HG03139 (cell line): Measurements from ENCODE around the gene APEH.
A peak's percentile ranks its signal among the peaks of the same experiment; 100 is the strongest.

Experiments
- ATAC-seq: cut with Tn5 transposase; IDR thresholded peaks from one replicate; pipeline ENCODE4 v1.9.1; 2021; ENCODE audit not compliant: unreplicated experiment

Gene APEH

DNA sequence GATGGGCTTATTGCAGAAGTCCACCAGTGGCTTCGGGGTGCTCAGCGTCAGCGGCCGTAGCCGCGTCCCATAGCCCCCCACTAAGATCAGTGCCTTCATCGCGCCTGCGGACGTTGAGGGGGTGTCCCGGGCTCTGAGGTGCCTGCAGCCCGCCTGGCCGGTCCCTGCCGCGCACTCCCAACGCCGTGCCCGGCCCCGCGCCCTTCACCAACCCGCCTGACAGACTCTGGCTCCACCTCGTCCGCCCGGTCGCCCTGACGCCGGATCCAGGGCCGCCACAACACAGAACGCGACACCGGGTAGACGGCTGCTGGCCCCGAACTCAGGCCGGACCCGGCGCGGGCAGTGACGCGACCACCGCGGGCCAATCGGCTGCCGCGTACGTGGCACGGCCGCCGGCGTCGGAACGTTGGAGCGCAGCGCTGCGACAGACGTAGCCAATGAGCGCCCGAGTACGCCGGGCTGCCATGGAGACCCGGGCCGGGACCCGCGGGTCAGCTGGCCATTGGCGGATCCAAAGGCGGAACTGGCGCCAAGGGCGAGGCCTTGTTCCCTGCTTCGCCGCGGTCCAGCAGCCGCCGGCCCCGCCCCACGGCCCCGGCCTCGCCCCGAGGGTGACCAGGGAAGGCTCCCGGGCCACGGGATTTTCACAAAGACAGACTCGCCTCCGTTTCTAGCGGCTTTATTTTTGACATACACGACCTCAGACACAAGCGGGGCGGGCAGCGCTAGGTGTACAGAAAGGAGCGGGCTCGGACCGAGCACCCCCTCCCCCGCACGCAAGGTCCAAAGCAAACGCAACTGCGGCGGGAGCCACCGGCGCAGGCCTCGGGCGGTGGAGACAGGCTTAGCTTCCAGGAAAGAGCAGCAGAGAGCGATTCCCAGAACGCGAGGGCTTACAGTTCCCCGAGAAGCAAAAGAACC is 49.7 kb downstream of the APEH start, which contains the start of gene GMPPB:
TSS of gene GMPPB (minus strand) at position 324 of the 924 bp plus-strand sequence. CDS start at position 99, 225 bp downstream.
- ATAC-seq = peak; percentile 75

DNA sequence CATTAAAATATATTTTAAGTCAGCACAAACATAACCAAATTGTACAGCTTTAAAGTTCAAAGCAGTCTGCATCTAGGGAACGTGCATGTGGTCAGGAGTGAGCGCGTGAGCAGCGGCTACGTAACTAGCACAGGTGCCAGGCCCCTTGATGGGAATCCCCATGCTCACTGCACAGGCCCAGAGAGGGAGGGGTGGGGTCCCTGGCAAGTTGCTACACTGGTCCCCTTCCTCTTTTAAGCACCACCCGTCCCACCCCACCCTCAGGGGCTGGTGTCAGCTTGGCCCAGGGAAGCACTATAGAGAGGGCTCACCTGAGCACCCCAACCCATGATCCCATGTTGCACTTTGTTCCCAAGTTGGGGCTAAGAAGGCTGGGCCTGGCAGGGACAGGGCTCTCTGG is 50.4 kb downstream of the APEH start:
- ATAC-seq = no peak

DNA sequence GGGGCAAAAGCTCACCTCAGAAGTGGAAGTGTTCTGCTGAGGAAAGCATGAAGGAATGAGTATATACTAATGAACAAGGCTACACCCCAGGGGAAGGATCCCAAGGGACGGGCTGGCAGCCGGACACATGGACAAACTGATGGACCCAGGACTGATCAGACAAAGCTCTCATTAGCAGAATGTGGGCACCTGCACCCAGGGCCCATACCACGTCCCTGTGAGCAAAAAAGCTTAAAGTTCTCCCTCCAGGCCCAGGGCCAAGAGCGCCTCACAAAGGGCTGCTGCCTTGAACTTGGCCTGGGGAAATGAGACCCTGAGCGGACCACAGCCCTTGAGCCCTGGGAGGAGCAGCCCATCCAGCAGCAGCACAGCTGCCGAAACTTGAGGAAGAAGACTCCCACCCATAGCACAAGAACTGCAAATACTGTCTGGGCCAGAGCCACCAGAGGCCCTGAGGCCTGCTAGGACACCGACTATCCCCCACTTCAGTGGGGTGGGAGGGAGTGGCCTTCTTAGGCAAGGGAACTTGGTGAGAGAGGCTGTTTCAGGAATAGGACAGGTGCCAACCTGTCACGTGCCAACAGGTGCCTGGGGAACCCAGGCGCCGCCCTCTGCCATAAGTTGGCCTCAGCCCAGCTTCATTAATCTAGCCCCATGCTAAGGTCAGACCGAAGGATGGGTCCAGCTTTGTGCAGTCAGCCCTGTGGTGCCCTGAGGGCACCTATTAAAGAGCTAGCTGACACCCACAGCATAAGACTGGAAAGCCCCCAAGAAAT is 51.9 kb downstream of the APEH start:
- no peak for ATAC-seq

DNA sequence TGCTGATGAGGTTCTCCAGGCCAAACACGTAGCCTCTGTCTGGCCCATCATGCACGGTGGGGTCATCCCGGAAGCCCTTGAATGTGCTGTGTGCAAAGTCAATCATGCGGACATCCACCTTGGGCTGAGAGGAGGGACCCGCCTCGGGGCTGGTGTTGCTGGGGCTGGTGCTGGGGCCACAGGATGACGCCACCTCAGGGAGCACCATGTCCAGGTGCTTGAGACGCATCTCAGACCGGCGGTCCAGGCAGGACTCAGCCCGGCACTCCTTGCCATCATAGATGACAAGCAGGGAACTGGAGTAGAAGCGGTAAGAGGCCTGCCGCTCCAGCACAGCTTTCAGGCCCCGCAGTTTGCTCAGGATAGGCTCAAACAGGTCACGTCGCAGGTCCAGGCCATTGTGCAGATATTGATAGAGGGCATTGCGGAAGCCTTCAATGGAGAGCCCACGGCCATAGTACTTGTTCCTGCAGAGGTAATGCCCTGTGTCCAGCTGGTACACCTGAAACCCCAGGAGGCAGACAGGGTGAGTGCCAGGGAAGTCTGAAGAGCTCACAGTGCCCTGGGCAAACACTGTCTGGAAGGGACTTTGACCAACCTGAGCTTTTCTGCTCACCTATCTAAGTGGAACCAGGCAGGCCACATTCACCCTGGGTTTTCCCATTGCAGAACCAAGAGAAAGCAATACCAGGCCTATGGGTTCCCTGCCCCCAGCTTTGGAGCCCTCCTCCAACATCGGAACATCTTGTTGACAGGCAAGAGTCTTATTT is 53.2 kb downstream of the APEH start:
- ATAC-seq = no peak

DNA sequence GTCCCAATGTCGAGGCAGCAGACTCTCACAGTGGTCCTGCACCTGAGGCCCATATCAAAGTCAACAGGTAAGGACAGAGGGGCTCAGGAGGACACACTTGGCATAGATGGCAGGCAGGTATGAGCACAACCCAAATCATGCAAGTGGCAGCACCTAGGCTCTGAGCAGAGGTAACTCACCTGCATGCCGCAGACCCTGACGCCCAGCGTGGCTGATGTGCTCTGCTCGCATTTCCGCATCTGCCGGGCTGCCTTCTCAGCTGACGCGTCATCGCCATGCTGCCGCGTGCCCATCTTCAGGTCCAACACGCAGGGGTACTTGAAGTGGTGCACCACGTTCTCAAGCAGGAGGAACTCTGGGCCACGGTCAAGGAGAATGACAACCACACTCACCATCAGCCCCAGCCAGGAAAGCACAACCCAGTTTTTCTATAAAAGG is 53.8 kb downstream of the APEH start:
- no peak for ATAC-seq

DNA sequence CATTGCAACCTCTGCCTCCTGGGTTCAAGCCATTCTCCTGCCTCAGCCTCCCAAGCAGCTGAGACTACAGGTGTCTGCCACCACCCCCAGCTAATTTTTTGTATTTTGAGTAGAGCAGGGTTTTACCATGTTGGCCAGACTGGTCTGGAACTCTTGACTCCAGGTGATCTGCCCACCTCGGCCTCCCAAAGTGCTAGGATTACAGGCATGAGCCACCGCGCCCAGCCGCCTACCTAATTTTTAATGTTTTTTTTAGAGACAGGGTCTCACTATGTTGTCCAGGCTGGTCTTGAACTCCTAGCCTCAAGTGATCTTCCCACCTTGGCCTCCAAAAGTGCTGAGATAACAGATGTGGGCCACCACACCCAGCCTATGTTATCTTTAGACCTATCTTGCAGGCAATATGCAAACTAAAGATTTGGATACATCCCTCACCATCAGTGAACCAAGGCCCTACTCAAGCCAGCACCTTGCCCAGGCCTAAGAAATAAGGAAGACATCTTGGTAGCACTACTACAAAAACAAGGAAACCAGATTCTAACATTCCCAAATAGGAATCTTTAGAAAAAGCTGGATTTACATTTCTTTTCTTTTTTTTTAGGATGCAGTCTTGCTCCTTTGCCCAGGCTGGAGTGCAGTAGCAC is 55.9 kb downstream of the APEH start:
- ATAC-seq = no peak

DNA sequence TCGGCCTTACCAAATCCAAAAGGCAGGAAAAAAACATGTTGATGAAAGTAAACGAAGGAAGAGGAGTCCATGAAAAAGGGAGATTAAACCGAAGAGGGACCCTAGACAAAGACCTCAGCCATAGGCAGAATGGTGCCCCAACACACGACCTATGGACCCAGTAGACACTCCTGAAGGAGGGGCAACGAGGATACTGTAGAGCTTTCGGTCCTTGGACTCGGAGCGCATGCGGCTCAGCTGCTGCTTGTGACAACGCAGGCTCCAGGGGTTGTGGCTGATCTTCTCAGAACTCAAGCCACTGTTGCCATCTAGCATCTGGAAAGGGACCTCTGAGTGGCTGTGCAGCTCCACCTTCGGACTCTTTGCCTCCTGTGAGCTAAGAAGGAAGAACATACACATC is 58.4 kb downstream of the APEH start:
- ATAC-seq = no peak

DNA sequence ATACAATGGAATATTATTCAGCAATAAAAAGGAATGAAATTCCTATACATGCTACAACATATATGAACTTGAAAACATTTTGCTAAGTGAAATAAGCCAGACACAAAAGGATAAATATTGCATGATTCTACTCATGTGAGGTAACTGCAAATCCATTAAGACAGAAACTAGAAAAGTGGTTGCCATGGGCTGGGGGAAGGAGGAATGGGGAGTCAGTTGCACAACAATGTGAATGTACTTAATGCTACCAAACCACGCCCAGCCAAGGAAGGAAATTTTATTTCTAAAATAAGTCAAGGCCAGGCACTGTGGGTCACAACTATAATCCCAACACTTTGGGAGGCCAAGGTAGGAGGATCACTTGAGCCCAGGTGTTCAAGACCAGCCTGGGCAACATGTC is 59.4 kb downstream of the APEH start:
- no peak for ATAC-seq
